H1 (cell line): ENCODE results near the gene LGR4. TPM values are rescaled to one million over a fixed set of nuclear protein-coding genes. Genes with fewer than 3 reads are reported as not detected.

ENCODE experiments used
- NANOG ChIP-seq: IDR thresholded peaks from 2 replicates; pipeline ENCODE4 v1.6.1; 2011; ENCODE audit warnings: low read length, low read depth, mild to moderate bottlenecking, inconsistent platforms; ENCODE audit not compliant: insufficient read depth, poor library complexity, severe bottlenecking
- RAD21 ChIP-seq, 2 experiments: IDR thresholded peaks in 1 of 2; conservative IDR thresholded peaks in 1 of 2; 2 replicates each; pipeline ENCODE4 v1.6.1; 2011; ENCODE audit warnings: low read depth in 2 of 2, low read length in 2 of 2, improper control_type of control experiment in 1 of 2, inconsistent platforms in 1 of 2, mild to moderate bottlenecking in 1 of 2, moderate library complexity in 1 of 2
- RNF2 ChIP-seq: fragments of 200-900, 300-1000 bp; sonication (generic); IDR thresholded peaks from 2 replicates; pipeline ENCODE4 v1.7.1; 2016; ENCODE audit warnings: borderline replicate concordance, low read depth, mild to moderate bottlenecking, antibody characterized with exemption, low read length; ENCODE audit not compliant: poor library complexity, severe bottlenecking; ENCODE audit errors: missing control alignments
- ZNF274 ChIP-seq: IDR thresholded peaks from 2 replicates; pipeline ENCODE4 v1.7.0; 2012; ENCODE audit warnings: low read length, borderline replicate concordance; ENCODE audit errors: extremely low read depth
- polyA plus RNA-seq, 7 experiments: library from polyadenylated mRNA; depleted of rRNA in 3 of 7; stranded (reverse) in 5 of 7; unstranded in 2 of 7; fragments of >200 nt in 5 of 7; fragments of 200-250 nt in 2 of 7; gene quantifications; 1 replicate in 5 of 7; 2 replicates in 1 of 7; 4 replicates in 1 of 7; pipeline versions ENCODE4 v1.2.1 to v1.2.3, GENCODE V29; 2011 to 2013; ENCODE audit warnings: missing spikeins in 2 of 7, mixed read lengths in 2 of 7
- total RNA-seq: library from RNA; stranded (reverse); fragmentation: NEBNext Ultra II Directional; extraction: Animal tissue kit (Norgen Biotek cat#: 25700); gene quantifications from 2 replicates; pipeline ENCODE4 v1.2.1, GENCODE V29; 2021

Gene LGR4
- total and polyA plus RNA-seq, 2 of the 8 experiments (the other 6 are each of a cell fraction or from before 2014, with no cell fraction given), result 26.6 to 61.7 TPM

GRCh38 chr11:27447288-27448183 lies 25.1 kb downstream of the LGR4 start (continued):
- TF ChIP-seq NANOG (no peak), RAD21 (IDR thresholded peaks at IDR 0.05 in 1 of 2, conservative IDR thresholded peaks at IDR 0.05 in 1 of 2; ENCODE audit: low read depth in 2 of 2, low read length in 2 of 2) (no peak), RNF2 (no peak), ZNF274 (no peak)
